Ovary (tissue), 3 donors: ENCODE data around the gene UCK1.

Experiments used
- EP300 ChIP-seq: sonication (generic); formaldehyde crosslinking; IDR thresholded peaks from one replicate; pipeline ENCODE4 v1.6.1; 2017; ENCODE audit warnings: antibody characterized with exemption
- POLR2A ChIP-seq: fragments of 450-650 bp; IDR thresholded peaks from one replicate; pipeline ENCODE4 v1.6.1; 2017; ENCODE audit warnings: antibody characterized with exemption, mild to moderate bottlenecking, moderate library complexity
- TF ChIP-seq, protein P1 (sequence below), 3 donors: fragments of 450-650 bp in 2 of 3; fragments of 200-600 bp in 1 of 3; IDR thresholded peaks; one replicate each; pipeline versions ENCODE4 v1.5.1 to v1.8.0; 2016 to 2022; ENCODE audit warnings: antibody characterized with exemption in 3 of 3, mild to moderate bottlenecking in 1 of 3
- donor health status: DM: no; HTN: no; CAD: no.

DNA sequence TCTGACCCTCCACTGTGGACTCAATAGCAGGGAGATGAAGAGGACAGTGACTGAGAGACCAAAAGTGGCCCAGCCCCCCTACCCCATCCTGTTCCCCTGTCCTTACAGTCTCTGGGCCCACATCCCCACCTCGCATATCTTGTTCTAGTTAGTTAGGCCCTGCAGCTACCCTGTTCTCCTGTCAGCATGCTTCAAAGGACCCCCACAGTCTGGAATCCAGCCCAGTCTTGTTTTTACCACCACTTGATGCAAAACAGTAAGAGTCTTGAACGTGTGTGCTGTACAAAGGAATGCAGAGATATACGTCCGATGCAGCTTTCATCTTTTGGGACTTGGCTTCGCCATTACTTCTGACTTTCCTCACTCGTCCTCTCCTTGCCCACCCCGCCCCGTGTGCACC is 40.5 kb downstream of the UCK1 start:
- TF ChIP-seq, protein P1, sequence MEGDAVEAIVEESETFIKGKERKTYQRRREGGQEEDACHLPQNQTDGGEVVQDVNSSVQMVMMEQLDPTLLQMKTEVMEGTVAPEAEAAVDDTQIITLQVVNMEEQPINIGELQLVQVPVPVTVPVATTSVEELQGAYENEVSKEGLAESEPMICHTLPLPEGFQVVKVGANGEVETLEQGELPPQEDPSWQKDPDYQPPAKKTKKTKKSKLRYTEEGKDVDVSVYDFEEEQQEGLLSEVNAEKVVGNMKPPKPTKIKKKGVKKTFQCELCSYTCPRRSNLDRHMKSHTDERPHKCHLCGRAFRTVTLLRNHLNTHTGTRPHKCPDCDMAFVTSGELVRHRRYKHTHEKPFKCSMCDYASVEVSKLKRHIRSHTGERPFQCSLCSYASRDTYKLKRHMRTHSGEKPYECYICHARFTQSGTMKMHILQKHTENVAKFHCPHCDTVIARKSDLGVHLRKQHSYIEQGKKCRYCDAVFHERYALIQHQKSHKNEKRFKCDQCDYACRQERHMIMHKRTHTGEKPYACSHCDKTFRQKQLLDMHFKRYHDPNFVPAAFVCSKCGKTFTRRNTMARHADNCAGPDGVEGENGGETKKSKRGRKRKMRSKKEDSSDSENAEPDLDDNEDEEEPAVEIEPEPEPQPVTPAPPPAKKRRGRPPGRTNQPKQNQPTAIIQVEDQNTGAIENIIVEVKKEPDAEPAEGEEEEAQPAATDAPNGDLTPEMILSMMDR (IDR thresholded peaks at IDR 0.05), result no peak
- TF ChIP-seq EP300 (no peak), POLR2A (no peak)
